B cell (primary cell): ENCODE data around the gene BAAT.

Experiments used
- CTCF ChIP-seq: fragments of 200-600 bp; IDR thresholded peaks from one replicate; pipeline ENCODE4 v1.8.0; 2022; ENCODE audit warnings: antibody characterized with exemption, mild to moderate bottlenecking
- EZH2 ChIP-seq: IDR thresholded peaks from 2 replicates; pipeline ENCODE4 v1.6.1; 2012; ENCODE audit warnings: borderline replicate concordance, low read depth, mild to moderate bottlenecking, moderate library complexity, low read length; ENCODE audit not compliant: insufficient read depth, poor library complexity, severe bottlenecking

DNA sequence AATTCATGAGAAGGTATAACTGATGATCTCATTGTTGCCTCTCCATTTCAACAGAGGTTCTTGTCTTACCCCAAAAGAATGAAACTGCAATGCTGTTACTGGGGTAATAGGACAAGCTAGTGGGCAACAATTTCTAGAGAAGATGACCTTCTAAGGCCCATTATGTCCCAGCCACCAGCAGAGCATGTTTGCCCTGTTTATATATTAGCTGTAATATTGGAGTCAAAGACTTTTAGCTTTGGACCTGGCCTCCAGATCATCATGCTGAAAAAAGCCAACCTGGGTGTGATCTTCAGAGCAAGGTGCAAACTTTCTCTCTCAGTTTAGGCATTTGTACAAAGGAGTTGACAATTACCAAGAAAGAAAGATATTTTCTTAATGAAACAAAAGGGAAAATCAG lies 47.4 kb upstream of the BAAT start:
- TF ChIP-seq EZH2 (no peak), CTCF (no peak)
